IPS-20b (cell line): ENCODE measurements around the gene CA11.
A peak's percentile ranks its signal among the peaks of the same experiment; 100 is the strongest.
"Not testable (repeated sequence)": the region's sequence is repeated elsewhere in the genome, so short reads cannot be mapped to it uniquely, and the experiment has no call there.

ENCODE experiments used
- H3K27ac ChIP-seq: one replicate; pipeline ENCODE4 v1.5.1; 2013; ENCODE audit warnings: low read length
- H3K27me3 ChIP-seq: 2 replicates; pipeline ENCODE4 v1.6.1; 2013; ENCODE audit warnings: mild to moderate bottlenecking, low read length, inconsistent platforms; ENCODE audit not compliant: insufficient read depth
- H3K36me3 ChIP-seq: 2 replicates; pipeline ENCODE4 v1.6.1; 2013; ENCODE audit warnings: low read depth, mild to moderate bottlenecking, inconsistent platforms, low read length, moderate library complexity; ENCODE audit not compliant: insufficient read depth
- H3K4me1 ChIP-seq: 2 replicates; pipeline ENCODE4 v1.6.1; 2013; ENCODE audit warnings: mild to moderate bottlenecking, control low read depth, inconsistent platforms, low read length, moderate library complexity; ENCODE audit not compliant: insufficient read depth
- H3K4me3 ChIP-seq: 2 replicates; pipeline ENCODE4 v1.5.1; 2013; ENCODE audit warnings: mild to moderate bottlenecking, low read length, inconsistent platforms
- H3K9ac ChIP-seq: 2 replicates; pipeline ENCODE4 v1.6.1; 2013; ENCODE audit warnings: low read depth, mild to moderate bottlenecking, inconsistent platforms, low read length, moderate library complexity
- H3K9me3 ChIP-seq: 2 replicates; pipeline ENCODE4 v1.6.1; 2013; ENCODE audit warnings: mild to moderate bottlenecking, low read depth, low read length, inconsistent platforms; ENCODE audit not compliant: insufficient read depth

Gene CA11

DNA sequence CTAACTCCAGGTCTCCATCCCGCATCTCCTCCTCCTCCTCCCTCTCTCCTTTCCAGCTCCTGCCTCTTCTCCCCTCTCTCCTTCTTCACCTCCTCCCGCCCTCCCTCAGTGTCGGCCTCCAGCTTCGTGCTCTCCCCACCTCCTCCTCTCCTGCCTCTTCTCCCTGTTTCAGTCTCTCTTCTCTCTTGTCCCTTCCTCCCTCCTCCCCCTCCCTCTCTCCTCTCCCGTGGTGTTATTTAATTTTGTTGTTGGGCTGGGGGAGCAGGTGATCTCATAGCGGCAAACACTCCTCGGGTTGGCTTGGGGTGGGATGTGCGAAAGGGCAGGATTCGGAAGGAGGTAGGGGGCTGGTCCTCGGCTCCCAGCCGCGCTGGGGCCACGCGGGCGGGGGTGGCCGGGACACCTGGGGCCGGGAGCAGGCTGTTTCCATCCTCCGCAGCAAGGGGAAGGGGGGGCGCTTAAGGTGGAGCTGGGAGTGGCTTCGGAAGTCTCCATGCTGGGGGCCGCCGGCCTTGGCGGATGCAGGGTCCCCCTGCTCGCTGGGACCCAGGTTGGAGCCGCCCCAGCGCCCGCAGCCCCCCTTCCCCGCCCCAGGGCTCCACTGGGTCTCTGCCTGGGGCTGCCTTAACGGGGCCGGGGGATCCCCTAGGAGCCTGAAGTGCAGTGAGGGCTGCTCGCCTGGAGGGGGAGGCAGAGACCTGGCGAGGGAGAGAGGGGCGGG, at the start of gene CA11:
CA11 (minus strand) TSS at position 187 of the 721 bp plus-strand sequence. CDS start 555 bp downstream, outside the sequence.
- peaks cover 4% of the 10 kb centered on the region; the same call in 1 of the 2 replicates for H3K4me1 ChIP-seq
- peak within 1 kb of the TSS; percentile 57 for H3K27ac ChIP-seq
- H3K27me3 ChIP-seq, result no peaks in the 10 kb centered on the region
- H3K36me3 ChIP-seq, result no peaks in the 10 kb centered on the region
- H3K9me3 ChIP-seq, result no peaks in the 10 kb centered on the region
- H3K9ac ChIP-seq, result peak within 1 kb of the TSS; percentile 92; the same call in 1 of the 2 replicates
- peak within 1 kb of the TSS; percentile 90 for H3K4me3 ChIP-seq

GRCh38 chr19:48693629-48694028, 47.6 kb upstream of the CA11 start:
- not testable (repeated sequence) for H3K27ac ChIP-seq, H3K4me3 ChIP-seq, H3K9me3 ChIP-seq, H3K36me3 ChIP-seq, H3K4me1 ChIP-seq, H3K9ac ChIP-seq
- peaks cover 18% of the 10 kb centered on the region for H3K27me3 ChIP-seq

DNA sequence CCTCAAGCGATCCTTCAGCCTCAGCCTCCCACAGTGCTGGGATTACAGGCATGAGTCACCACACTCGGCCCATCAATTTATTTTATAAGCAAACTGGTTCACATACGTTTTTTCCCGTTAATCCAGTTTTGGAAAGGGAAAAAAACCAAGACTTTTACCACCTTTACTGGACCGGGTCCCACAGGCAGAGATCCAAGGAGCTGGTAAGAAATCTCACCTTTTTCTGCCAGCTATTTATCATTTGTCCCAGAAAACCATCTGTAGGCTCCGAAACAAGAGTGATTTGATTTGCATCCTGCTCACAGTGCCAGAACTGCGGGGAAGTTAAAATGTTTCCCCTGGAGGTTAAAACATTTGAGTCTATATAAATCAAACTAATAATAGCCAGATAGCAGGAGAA, 43.5 kb upstream of the CA11 start:
- Histone ChIP-seq H3K9ac (no peak overlapping the region), H3K4me3 (no peak overlapping the region), H3K36me3 (no peaks in the 10 kb centered on the region), H3K4me1 (no peaks in the 10 kb centered on the region), H3K27me3 (no peaks in the 10 kb centered on the region), H3K27ac (no peak overlapping the region), H3K9me3 (no peaks in the 10 kb centered on the region)

- Histone ChIP-seq H3K27ac (no peak overlapping the region), H3K9me3 (no peaks in the 10 kb centered on the region), H3K4me3 (no peak overlapping the region), H3K36me3 (no peaks in the 10 kb centered on the region), H3K27me3 (no peaks in the 10 kb centered on the region), H3K4me1 (no peaks in the 10 kb centered on the region), H3K9ac (no peak overlapping the region)
These were observed 41.8 kb upstream of the CA11 start for GRCh38 chr19:48687776-48688175.

- not testable (repeated sequence) for H3K27ac ChIP-seq, H3K27me3 ChIP-seq, H3K9ac ChIP-seq, H3K4me3 ChIP-seq, H3K9me3 ChIP-seq, H3K4me1 ChIP-seq, H3K36me3 ChIP-seq
These were observed 40.6 kb upstream of the CA11 start for GRCh38 chr19:48686637-48687036.

- H3K27ac ChIP-seq, result no peak overlapping the region
- no peaks in the 10 kb centered on the region for H3K9me3 ChIP-seq
- no peaks in the 10 kb centered on the region for H3K27me3 ChIP-seq
- H3K9ac ChIP-seq, result no peak overlapping the region
- no peaks in the 10 kb centered on the region for H3K4me1 ChIP-seq
- H3K36me3 ChIP-seq, result no peaks in the 10 kb centered on the region
- no peak overlapping the region for H3K4me3 ChIP-seq
These were observed 40.1 kb upstream of the CA11 start for GRCh38 chr19:48686088-48686487.

DNA sequence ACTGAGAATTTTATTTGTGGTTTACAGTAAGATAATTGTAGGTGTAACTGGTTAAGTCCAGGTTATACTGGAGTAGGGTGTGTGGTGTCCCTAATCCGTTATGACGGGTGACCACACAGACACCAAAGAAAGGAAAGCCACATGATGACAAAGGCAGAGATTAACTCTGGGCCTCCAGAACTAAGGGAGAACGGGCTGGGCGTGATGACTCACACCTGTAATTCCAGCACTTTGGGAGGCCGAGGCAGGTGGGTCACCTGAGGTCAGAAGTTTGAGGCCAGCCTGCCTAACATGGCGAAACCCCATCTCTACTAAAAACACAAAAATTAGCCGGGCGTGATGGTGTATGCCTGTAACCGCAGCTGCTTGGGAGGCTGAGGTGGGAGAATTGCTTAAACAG, 39.6 kb upstream of the CA11 start:
- no peaks in the 10 kb centered on the region for H3K36me3 ChIP-seq
- no peaks in the 10 kb centered on the region for H3K27me3 ChIP-seq
- H3K9ac ChIP-seq, result no peak overlapping the region
- H3K9me3 ChIP-seq, result no peaks in the 10 kb centered on the region
- H3K27ac ChIP-seq, result no peak overlapping the region
- no peak overlapping the region for H3K4me3 ChIP-seq
- H3K4me1 ChIP-seq, result no peaks in the 10 kb centered on the region

GRCh38 chr19:48683349-48683748, 37.4 kb upstream of the CA11 start:
- no peak overlapping the region for H3K27ac ChIP-seq
- no peaks in the 10 kb centered on the region for H3K4me1 ChIP-seq
- no peaks in the 10 kb centered on the region for H3K27me3 ChIP-seq
- H3K36me3 ChIP-seq, result no peaks in the 10 kb centered on the region
- H3K4me3 ChIP-seq, result no peak overlapping the region
- H3K9ac ChIP-seq, result no peak overlapping the region
- no peaks in the 10 kb centered on the region for H3K9me3 ChIP-seq

- Histone ChIP-seq H3K9me3 (no peaks in the 10 kb centered on the region), H3K27ac (no peak overlapping the region), H3K27me3 (no peaks in the 10 kb centered on the region), H3K9ac (no peak overlapping the region), H3K4me1 (no peaks in the 10 kb centered on the region), H3K36me3 (no peaks in the 10 kb centered on the region), H3K4me3 (no peak overlapping the region)
These were observed 35.1 kb upstream of the CA11 start for GRCh38 chr19:48681127-48681470.

DNA sequence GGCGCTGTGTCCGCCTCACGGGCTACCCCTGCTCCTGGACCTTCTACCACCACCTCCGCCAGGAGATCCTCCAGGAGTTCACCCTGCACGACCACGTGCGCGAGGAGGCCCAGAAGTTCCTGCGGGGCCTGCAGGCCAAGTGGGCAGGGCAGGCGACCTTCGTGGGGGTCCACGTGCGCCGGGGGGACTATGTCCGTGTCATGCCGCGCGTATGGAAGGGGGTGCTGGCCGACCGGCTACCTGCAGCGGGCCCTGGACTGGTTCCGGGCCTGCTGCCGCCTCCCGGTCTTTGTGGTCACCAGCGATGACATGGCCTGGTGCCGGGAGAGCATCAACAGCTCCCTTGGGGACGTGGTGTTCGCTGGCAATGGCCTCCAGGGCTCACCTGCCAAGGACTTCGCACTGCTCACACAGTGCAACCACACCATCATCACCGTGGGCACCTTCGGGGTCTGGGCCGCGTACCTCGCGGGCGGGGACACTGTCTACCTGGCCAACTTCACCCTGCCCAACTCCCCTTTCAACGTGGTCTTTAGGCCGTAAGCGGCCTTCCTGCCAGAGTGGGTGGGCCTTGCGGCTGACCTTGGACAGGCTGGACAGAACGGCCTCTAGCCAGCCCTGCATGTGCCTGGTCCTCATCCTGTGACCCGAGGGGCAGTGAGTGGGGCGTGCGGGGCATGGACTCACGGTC, 34.6 kb upstream of the CA11 start:
- Histone ChIP-seq H3K9me3 (no peaks in the 10 kb centered on the region), H3K27ac (no peak overlapping the region), H3K4me1 (no peaks in the 10 kb centered on the region), H3K9ac (no peak overlapping the region), H3K4me3 (no peak overlapping the region), H3K27me3 (no peaks in the 10 kb centered on the region), H3K36me3 (no peaks in the 10 kb centered on the region)

DNA sequence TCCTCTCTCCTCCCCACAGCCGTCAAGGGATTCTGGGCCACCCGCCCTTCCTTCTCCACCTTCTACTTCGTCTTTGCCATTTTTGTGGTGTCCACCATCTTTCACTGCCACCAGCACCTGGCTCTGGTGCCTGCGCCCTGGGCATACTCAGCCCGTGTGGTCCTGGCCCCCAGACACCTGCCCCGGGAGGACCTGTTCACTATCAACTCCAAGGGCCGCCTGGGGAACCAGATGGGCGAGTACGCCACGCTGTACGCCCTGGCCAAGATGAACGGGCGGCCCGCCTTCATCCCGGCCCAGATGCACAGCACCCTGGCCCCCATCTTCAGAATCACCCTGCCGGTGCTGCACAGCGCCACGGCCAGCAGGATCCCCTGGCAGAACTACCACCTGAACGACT, 34.0 kb upstream of the CA11 start:
- not testable (repeated sequence) for H3K9me3 ChIP-seq, H3K27ac ChIP-seq, H3K9ac ChIP-seq, H3K4me1 ChIP-seq, H3K36me3 ChIP-seq, H3K27me3 ChIP-seq, H3K4me3 ChIP-seq

DNA sequence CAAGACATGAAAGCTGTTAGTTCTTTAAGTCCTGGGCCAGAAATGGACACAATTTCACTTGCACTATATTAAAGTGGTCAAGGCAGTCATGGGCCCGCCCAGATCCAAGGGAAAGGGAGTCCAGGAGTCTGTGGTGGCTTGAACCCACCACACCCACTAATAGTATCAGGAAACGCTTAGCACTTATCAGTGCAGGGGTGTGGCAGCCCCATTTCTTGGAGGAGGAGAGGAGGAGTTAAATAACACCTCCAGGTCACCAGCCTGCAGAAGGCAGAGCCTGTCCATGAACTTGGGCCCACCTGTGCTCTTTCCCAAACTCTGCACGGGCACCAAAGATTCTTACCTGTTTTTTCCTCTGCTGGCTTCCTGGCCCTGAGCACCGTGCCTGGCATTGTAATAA, 32.2 kb upstream of the CA11 start:
- Histone ChIP-seq H3K9me3 (no peaks in the 10 kb centered on the region), H3K27me3 (peaks cover 19% of the 10 kb centered on the region), H3K36me3 (no peaks in the 10 kb centered on the region), H3K27ac (no peak overlapping the region), H3K4me1 (peaks cover 14% of the 10 kb centered on the region; the same call in 1 of the 2 replicates), H3K9ac (no peak overlapping the region), H3K4me3 (no peak overlapping the region)
